ENCODE results near the gene KCNH3.

The KCNH3 gene

DNA sequence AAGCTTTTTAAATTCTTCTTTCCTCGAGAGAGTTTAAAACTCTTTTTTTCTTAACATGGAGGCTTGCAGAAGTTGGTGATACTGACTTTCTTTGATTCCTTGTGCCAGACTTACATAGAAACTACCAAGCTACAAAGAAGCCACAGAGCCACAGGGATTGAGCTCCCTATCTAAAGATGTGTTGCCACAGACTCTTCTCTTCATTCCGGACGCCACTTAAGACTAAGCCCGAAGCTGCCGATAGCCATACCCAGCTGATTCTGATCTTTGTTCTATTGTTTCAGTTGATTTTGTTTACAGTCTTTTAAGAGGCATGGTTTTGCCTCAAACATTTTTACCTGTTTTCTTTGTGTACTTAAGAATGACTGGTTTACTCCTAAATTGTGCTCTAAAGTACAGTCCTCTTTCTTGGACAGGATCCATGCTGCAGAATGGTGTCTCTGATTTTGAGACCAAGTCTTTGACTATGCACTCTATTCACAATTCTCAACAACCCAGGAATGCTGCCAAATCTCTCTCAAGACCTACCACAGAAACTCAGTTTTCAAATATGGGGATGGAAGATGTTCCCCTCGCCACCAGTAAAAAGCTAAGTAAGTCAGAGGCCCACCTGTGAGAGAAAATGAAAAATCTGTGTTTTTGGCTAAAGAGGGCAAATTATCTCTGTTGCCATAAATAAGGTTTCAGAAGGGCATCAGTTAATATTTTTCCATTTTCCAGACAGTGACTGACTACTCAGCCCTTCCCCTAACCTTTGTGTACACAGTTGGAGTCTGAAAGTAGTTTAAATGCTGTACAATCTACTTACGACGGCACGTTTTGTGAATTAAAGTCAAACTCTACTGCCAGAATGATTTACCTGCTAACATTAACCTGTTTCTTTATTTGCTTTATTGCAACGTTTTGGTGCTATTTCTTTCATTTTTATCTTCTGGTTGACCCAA lies 42.1 kb upstream of the KCNH3 start:
- in situ Hi-C loops (cut with HindIII; ENCODE audit: low pct_ligation_motif_present, low sequenced_read_pairs) = no loop called here
- DNase-seq = no peak
- TF ChIP-seq, protein P1, sequence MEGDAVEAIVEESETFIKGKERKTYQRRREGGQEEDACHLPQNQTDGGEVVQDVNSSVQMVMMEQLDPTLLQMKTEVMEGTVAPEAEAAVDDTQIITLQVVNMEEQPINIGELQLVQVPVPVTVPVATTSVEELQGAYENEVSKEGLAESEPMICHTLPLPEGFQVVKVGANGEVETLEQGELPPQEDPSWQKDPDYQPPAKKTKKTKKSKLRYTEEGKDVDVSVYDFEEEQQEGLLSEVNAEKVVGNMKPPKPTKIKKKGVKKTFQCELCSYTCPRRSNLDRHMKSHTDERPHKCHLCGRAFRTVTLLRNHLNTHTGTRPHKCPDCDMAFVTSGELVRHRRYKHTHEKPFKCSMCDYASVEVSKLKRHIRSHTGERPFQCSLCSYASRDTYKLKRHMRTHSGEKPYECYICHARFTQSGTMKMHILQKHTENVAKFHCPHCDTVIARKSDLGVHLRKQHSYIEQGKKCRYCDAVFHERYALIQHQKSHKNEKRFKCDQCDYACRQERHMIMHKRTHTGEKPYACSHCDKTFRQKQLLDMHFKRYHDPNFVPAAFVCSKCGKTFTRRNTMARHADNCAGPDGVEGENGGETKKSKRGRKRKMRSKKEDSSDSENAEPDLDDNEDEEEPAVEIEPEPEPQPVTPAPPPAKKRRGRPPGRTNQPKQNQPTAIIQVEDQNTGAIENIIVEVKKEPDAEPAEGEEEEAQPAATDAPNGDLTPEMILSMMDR (IDR thresholded peaks at IDR 0.05; ENCODE audit: low read depth, low read length, missing control alignments) = no peak
- Histone ChIP-seq H3K27ac (no peak overlapping the region), H3K4me3 (ENCODE audit: low read depth, low read length) (no peak overlapping the region), H3K27me3 (replicated peaks) (no peaks in the 10 kb centered on the region), H3K36me3 (replicated peaks) (peaks cover 55% of the 10 kb centered on the region)

DNA sequence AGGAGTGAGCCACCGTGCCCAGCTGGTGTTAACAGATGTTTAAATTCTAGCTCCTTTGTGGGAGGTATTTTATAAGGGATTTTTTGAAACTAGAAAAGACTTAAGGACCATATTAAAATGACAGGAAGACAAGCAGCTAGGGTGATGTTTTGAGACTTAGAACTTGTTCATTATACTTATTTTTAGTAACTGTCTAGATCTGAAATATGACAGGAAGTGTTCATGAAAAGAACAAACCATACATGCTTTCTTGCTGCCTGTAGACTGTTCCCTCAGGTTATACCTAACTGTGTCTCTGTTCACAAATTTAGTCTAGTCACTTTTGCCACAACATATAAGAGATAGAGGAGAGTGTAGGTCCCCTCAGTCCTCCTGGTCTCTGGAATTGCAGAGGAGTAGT lies 36.9 kb upstream of the KCNH3 start:
- in situ Hi-C loops (cut with HindIII; ENCODE audit: low pct_ligation_motif_present, low sequenced_read_pairs) = loop anchor here (25.0 kb wide), 1 partner anchor 140 kb away; the partner anchor contains the start of gene SPATS2
- Histone ChIP-seq H3K36me3 (replicated peaks) (peaks cover 40% of the 10 kb centered on the region), H3K27me3 (replicated peaks) (no peaks in the 10 kb centered on the region), H3K27ac (peak overlapping the region; percentile 68), H3K4me3 (ENCODE audit: low read depth, low read length) (no peak overlapping the region)
- TF ChIP-seq, protein P1 (IDR thresholded peaks at IDR 0.05; ENCODE audit: low read depth, low read length, missing control alignments) = no peak
- no peak for DNase-seq

DNA sequence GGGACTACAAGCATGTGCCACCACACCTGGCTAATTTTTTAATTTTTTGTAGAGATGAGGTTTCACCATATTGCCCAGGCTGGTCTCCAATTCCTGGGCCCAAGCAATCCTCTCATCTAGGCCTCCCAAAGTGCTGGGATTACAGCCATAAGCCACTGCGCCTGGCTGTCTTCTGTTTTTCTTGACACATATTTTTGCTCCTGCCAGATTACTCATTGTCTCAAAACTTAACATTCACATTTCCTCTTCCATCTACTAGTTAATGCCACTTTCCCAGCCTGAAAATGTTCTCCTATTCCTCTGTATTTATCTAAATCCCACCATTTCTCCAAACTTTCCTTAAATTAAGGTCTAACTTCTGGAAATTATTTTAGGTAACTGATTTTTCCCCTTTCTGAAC lies 36.2 kb upstream of the KCNH3 start:
- peaks cover 35% of the 10 kb centered on the region for H3K36me3 ChIP-seq (replicated peaks)
- H3K27me3 ChIP-seq (replicated peaks) = no peaks in the 10 kb centered on the region
- TF ChIP-seq, protein P1 (IDR thresholded peaks at IDR 0.05; ENCODE audit: low read depth, low read length, missing control alignments) = no peak
- in situ Hi-C loops (cut with HindIII; ENCODE audit: low pct_ligation_motif_present, low sequenced_read_pairs) = loop anchor here (25.0 kb wide), 1 partner anchor 140 kb away; the partner anchor contains the start of gene SPATS2
- peak; percentile 47 for DNase-seq
- no peak overlapping the region for H3K4me3 ChIP-seq (ENCODE audit: low read depth, low read length)
- H3K27ac ChIP-seq = peak overlapping the region; percentile 68

DNA sequence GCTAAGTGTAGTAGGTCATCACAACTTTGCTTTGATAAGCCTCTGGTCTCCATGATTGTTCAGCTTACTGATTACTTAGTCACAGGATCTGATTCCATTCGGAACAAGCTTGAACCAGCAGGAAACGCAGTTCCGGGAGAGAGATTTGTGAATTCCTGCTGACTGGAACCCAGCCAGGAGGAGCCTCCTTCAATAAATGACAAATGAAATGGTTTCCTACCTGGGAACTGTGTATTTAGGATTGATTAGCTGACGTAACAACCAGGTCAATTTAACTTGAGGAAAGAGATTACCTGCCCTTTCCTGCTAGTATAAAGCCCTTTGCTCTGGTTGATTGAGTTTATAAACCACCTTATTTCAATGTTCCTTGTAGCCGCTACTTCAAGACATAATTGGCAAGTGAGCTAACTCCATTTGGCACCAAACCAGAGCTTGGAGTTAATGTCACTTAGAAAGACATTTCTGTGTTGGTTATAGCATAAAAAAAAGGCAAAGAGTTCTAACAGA lies 35.1 kb upstream of the KCNH3 start:
- DNase-seq = peak; percentile 83
- Histone ChIP-seq H3K36me3 (replicated peaks) (peaks cover 37% of the 10 kb centered on the region), H3K4me3 (ENCODE audit: low read depth, low read length) (no peak overlapping the region), H3K27ac (peak overlapping the region; percentile 68), H3K27me3 (replicated peaks) (no peaks in the 10 kb centered on the region)
- in situ Hi-C loops (cut with HindIII; ENCODE audit: low pct_ligation_motif_present, low sequenced_read_pairs) = loop anchor here (25.0 kb wide), 1 partner anchor 141 kb away; the partner anchor contains the start of gene SPATS2
- TF ChIP-seq, protein P1 (IDR thresholded peaks at IDR 0.05; ENCODE audit: low read depth, low read length, missing control alignments) = no peak

DNA sequence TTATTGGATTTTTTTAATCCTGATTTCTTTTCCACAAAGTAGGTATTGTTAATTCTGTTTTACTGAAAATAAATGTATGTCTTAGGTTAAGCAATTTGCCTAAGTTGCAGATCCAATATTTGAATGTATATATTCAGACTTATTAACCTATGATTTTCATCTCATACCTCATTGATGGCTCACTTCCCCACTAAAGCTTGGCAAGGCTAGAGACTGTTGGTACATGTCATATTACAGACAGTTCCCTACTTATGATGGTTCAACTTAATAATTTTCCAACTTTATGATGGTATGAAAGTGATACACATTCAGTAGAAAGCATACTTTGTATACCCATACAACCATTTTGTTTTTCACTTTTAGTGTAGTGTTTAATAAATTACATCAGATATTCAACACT lies 33.2 kb upstream of the KCNH3 start:
- TF ChIP-seq, protein P1 (IDR thresholded peaks at IDR 0.05; ENCODE audit: low read depth, low read length, missing control alignments) = no peak
- DNase-seq = no peak
- Histone ChIP-seq H3K27ac (peak overlapping the region; percentile 67), H3K36me3 (replicated peaks) (peaks cover 24% of the 10 kb centered on the region), H3K4me3 (ENCODE audit: low read depth, low read length) (no peak overlapping the region), H3K27me3 (replicated peaks) (no peaks in the 10 kb centered on the region)
- in situ Hi-C loops (cut with HindIII; ENCODE audit: low pct_ligation_motif_present, low sequenced_read_pairs) = loop anchor here (25.0 kb wide), 1 partner anchor 143 kb away; the partner anchor contains the start of gene SPATS2

Measured in brain microvascular endothelial cell (primary cell).